ENCODE results near the gene CORO7.

Gene CORO7

GRCh38 chr16:4313563-4314531 is 102.5 kb downstream of the CORO7 start:
- peak in 1 of 56 donors; percentile 18 for DNase-seq

GRCh38 chr16:4309833-4310266 is 106.5 kb downstream of the CORO7 start:
- peak in 7 of 56 donors; percentile 11 to 49 (median 19) for DNase-seq

- no peak for DNase-seq
Measured at GRCh38 chr16:4309102-4309832, 107.1 kb downstream of the CORO7 start.

- peak in 55 of 56 donors; percentile 38 to 89 (median 77) for DNase-seq
Measured at GRCh38 chr16:4307215-4308037, 109.0 kb downstream of the CORO7 start.

GRCh38 chr16:4306470-4307214 is 109.8 kb downstream of the CORO7 start:
- peak in 2 of 56 donors; percentile 8 to 21 for DNase-seq

All from nucleus accumbens (tissue), 56 donors.